Measurements from ENCODE around the gene RGS11. TPM values are rescaled to one million over a fixed set of nuclear protein-coding genes. Genes with fewer than 3 reads are reported as not detected.

Gene RGS11
- total RNA-seq, 1 experiment from 2014 or later: not detected

DNA sequence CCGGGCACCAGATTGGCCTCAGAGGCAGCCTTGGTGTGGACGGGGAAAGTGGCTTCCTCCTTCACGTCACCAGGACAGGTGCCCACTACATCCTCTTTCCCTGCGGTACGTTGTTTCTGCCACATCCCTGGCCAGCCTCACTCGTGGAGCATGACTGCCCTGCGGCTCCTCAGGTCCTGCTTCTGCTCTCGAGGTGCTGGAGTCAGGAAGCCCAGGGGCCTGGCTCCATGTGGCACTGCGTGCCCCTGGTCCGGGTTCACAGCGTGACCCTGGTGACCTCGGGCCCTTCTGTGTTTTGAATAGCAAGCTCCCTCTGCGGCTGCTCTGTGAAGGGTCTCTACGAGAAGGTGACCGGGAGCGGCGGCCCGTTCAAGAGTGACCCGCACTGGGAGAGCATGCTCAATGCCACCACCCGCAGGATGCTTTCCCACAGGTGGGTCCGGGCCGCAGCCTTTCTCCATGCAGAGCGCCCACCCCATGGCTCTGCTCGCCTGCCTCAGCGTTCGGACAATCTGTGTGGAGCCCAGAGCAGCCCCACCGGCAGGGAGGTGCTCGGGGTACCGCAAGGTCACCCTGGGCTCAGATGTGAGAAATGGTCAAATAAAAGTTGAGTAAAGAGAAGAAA, 13.5 kb downstream of the RGS11 start:
- CTCF ChIA-PET: no interaction called here

DNA sequence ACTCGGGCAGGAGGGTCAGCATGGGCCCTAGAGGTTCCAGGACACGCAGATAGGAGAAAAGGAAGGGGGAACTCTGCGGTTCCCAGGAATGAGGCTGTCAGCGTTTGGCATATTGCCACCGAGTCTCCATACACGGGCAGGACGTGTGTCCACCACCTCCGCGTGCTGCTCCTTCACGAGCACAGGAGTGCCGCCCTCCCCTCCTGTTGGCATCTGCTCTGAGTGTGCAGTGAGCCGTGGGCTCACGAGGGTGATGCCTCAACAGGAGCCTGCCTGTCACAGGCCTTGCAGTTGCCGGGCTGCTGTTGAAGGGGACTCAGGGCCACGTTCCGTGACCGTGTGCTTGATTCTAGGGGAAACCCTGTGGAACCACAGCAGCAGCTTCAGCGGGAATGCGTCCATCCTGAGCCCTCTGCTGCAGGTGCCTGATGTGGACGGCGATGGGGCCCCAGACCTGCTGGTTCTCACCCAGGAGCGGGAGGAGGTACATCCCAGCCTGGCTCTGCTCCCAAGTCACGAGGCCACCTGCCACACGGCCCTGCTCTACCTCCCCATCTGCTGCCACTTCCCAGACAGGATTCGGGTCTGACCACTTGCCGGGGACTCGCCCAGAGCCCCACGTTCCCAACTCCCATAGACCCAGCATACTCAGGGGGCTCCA, 14.6 kb downstream of the RGS11 start:
- DNase-seq (ENCODE audit: low spot score): no peak
- Histone ChIP-seq H3K27ac (ENCODE audit: low read depth, low read length, poor library complexity, severe bottlenecking) (no peak overlapping the region), H3K27me3 (replicated peaks; ENCODE audit: insufficient read depth, low read depth, low read length, poor library complexity) (no peaks in the 10 kb centered on the region), H3K9me3 (ENCODE audit: low read depth, low read length, poor library complexity, severe bottlenecking) (no peaks in the 10 kb centered on the region), H3K36me3 (ENCODE audit: insufficient read depth, low read length, poor library complexity, severe bottlenecking) (peaks cover 14% of the 10 kb centered on the region), H3K4me3 (ENCODE audit: low read depth, low read length, poor library complexity, severe bottlenecking) (no peak overlapping the region), H3K4me1 (ENCODE audit: insufficient read depth, low read length, poor library complexity, severe bottlenecking) (no peaks in the 10 kb centered on the region)
- intact Hi-C loops (cut with micrococcal nuclease; ENCODE audit: unreplicated experiment): no loop called here
- ChIA-PET CTCF (no interaction called here), POLR2A (ENCODE audit: low non-redundant PET) (no interaction called here)
- TF ChIP-seq, protein P1, sequence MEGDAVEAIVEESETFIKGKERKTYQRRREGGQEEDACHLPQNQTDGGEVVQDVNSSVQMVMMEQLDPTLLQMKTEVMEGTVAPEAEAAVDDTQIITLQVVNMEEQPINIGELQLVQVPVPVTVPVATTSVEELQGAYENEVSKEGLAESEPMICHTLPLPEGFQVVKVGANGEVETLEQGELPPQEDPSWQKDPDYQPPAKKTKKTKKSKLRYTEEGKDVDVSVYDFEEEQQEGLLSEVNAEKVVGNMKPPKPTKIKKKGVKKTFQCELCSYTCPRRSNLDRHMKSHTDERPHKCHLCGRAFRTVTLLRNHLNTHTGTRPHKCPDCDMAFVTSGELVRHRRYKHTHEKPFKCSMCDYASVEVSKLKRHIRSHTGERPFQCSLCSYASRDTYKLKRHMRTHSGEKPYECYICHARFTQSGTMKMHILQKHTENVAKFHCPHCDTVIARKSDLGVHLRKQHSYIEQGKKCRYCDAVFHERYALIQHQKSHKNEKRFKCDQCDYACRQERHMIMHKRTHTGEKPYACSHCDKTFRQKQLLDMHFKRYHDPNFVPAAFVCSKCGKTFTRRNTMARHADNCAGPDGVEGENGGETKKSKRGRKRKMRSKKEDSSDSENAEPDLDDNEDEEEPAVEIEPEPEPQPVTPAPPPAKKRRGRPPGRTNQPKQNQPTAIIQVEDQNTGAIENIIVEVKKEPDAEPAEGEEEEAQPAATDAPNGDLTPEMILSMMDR (conservative IDR thresholded peaks at IDR 0.05; ENCODE audit: low read depth, low read length): no peak
- no peak for TF ChIP-seq EZH2 (IDR thresholded peaks at IDR 0.05; ENCODE audit: borderline replicate concordance, low read depth, low read length, poor library complexity, severe bottlenecking)
- BruUV-seq (replicated peaks): no TSS peak

More for the DNA sequence above, 13.5 kb downstream of the RGS11 start:
- Histone ChIP-seq H3K27me3 (replicated peaks; ENCODE audit: insufficient read depth, low read depth, low read length, poor library complexity) (no peaks in the 10 kb centered on the region), H3K4me3 (ENCODE audit: low read depth, low read length, poor library complexity, severe bottlenecking) (no peak overlapping the region), H3K9me3 (ENCODE audit: low read depth, low read length, poor library complexity, severe bottlenecking) (no peaks in the 10 kb centered on the region), H3K27ac (ENCODE audit: low read depth, low read length, poor library complexity, severe bottlenecking) (no peak overlapping the region), H3K36me3 (ENCODE audit: insufficient read depth, low read length, poor library complexity, severe bottlenecking) (peaks cover 14% of the 10 kb centered on the region), H3K4me1 (ENCODE audit: insufficient read depth, low read length, poor library complexity, severe bottlenecking) (no peaks in the 10 kb centered on the region)
- intact Hi-C loops (cut with micrococcal nuclease; ENCODE audit: unreplicated experiment): no loop called here
- TF ChIP-seq, protein P1 (conservative IDR thresholded peaks at IDR 0.05; ENCODE audit: low read depth, low read length): no peak
- no peak for TF ChIP-seq EZH2 (IDR thresholded peaks at IDR 0.05; ENCODE audit: borderline replicate concordance, low read depth, low read length, poor library complexity, severe bottlenecking)
- DNase-seq (ENCODE audit: low spot score): no peak
- BruUV-seq (replicated peaks): no TSS peak
- POLR2A ChIA-PET (ENCODE audit: low non-redundant PET): no interaction called here

DNA sequence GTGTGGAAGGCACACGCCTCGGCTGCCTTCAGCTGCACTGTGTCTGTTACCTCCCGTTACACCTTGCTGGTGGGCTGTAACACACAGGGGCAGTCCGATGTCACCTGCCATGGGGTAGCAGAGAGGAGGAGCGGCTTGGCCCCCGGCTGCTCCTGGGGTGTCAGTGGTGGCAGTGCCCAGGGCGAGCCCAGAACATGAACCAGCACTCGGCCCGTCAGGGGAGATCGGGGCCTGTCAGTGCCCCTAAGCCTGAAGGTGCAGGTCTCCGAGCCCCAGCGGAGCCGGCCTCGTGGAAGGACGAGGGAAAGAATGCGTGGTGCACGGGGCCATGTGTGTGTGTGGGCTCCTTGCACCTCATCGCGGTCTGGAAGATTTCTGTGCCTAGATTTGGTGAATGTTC, 15.4 kb downstream of the RGS11 start:
- no peak overlapping the region for H3K4me3 ChIP-seq (ENCODE audit: low read depth, low read length, poor library complexity, severe bottlenecking)
- H3K27ac ChIP-seq (ENCODE audit: low read depth, low read length, poor library complexity, severe bottlenecking): no peak overlapping the region
- no peaks in the 10 kb centered on the region for H3K4me1 ChIP-seq (ENCODE audit: insufficient read depth, low read length, poor library complexity, severe bottlenecking)
- H3K27me3 ChIP-seq (replicated peaks; ENCODE audit: insufficient read depth, low read depth, low read length, poor library complexity): no peaks in the 10 kb centered on the region
- TF ChIP-seq EZH2 (IDR thresholded peaks at IDR 0.05; ENCODE audit: borderline replicate concordance, low read depth, low read length, poor library complexity, severe bottlenecking): no peak
- TF ChIP-seq, protein P1 (conservative IDR thresholded peaks at IDR 0.05; ENCODE audit: low read depth, low read length): no peak
- no TSS peak for BruUV-seq (replicated peaks)
- peaks cover 14% of the 10 kb centered on the region for H3K36me3 ChIP-seq (ENCODE audit: insufficient read depth, low read length, poor library complexity, severe bottlenecking)
- no peak for DNase-seq (ENCODE audit: low spot score)
- POLR2A ChIA-PET (ENCODE audit: low non-redundant PET): no interaction called here
- no peaks in the 10 kb centered on the region for H3K9me3 ChIP-seq (ENCODE audit: low read depth, low read length, poor library complexity, severe bottlenecking)
- CTCF ChIA-PET: no interaction called here
- intact Hi-C loops (cut with micrococcal nuclease; ENCODE audit: unreplicated experiment): no loop called here
